OCI-LY1 (cell line): Measurements from ENCODE around the gene CSRNP2.

Source experiments
- H2AFZ ChIP-seq: fragments of 200-600 bp; sonication (generic), shearing (Covaris generic); 2 replicates; pipeline ENCODE4 v1.6.0; 2014; ENCODE audit warnings: antibody characterized with exemption, mild to moderate bottlenecking, low read length
- H3F3A ChIP-seq: fragments of 200-600 bp; sonication (generic), shearing (Covaris generic); 2 replicates; pipeline ENCODE4 v1.6.0; 2014; ENCODE audit warnings: mild to moderate bottlenecking, antibody characterized with exemption, low read length, moderate library complexity; ENCODE audit not compliant: insufficient read depth
- H3K27ac ChIP-seq: fragments of 200-600 bp; sonication (generic); 2 replicates; pipeline ENCODE4 v1.5.1; 2014; ENCODE audit warnings: low read length, mixed run types, mild to moderate bottlenecking, low read depth; ENCODE audit not compliant: poor library complexity, severe bottlenecking
- H3K27me3 ChIP-seq: fragments of 200-600 bp; sonication (generic); 2 replicates; pipeline ENCODE4 v1.6.0; 2014; ENCODE audit warnings: antibody characterized with exemption, mild to moderate bottlenecking, low read length, moderate library complexity; ENCODE audit not compliant: insufficient read depth
- H3K36me3 ChIP-seq: fragments of 200-600 bp; sonication (generic); 2 replicates; pipeline ENCODE4 v1.6.1; 2014; ENCODE audit warnings: mild to moderate bottlenecking, antibody characterized with exemption, low read length, moderate library complexity, mixed read lengths; ENCODE audit not compliant: insufficient read depth
- H3K4me1 ChIP-seq: fragments of 200-600 bp; sonication (generic); 2 replicates; pipeline ENCODE4 v1.5.1; 2014; ENCODE audit warnings: mild to moderate bottlenecking, low read length, moderate library complexity; ENCODE audit not compliant: insufficient read depth, severe bottlenecking
- H3K4me2 ChIP-seq: fragments of 200-600 bp; sonication (generic), shearing (Covaris generic); 2 replicates; pipeline ENCODE4 v1.6.1; 2014; ENCODE audit warnings: low read length
- H3K4me3 ChIP-seq: fragments of 200-600 bp; sonication (generic); 2 replicates; pipeline ENCODE4 v1.5.1; 2014; ENCODE audit warnings: low read length, low read depth, mild to moderate bottlenecking, mixed read lengths; ENCODE audit not compliant: poor library complexity, severe bottlenecking
- H3K79me2 ChIP-seq: fragments of 200-600 bp; shearing (Covaris generic); 2 replicates; pipeline ENCODE4 v1.6.1; 2016; ENCODE audit warnings: mixed run types, low read length, mixed read lengths; ENCODE audit not compliant: insufficient read depth
- H3K9ac ChIP-seq: fragments of 200-600 bp; sonication (generic), shearing (Covaris generic); 2 replicates; pipeline ENCODE4 v1.6.1; 2014; ENCODE audit warnings: mild to moderate bottlenecking, low read length, mixed read lengths
- H3K9me2 ChIP-seq: fragments of 200-600 bp; sonication (generic), shearing (Covaris generic); 2 replicates; pipeline ENCODE4 v1.6.1; 2014; ENCODE audit warnings: low read depth, mild to moderate bottlenecking, low read length, mixed read lengths
- H3K9me3 ChIP-seq: fragments of 200-600 bp; shearing (Covaris generic); 2 replicates; pipeline ENCODE4 v1.6.1; 2014; ENCODE audit warnings: low read length, mixed read lengths
- H4K20me1 ChIP-seq: fragments of 200-600 bp; sonication (generic), shearing (Covaris generic); 2 replicates; pipeline ENCODE4 v1.6.0; 2016; ENCODE audit warnings: mild to moderate bottlenecking, low read length; ENCODE audit not compliant: insufficient read depth
- CTCF ChIP-seq: fragments of 200-600 bp; sonication (generic), shearing (Covaris generic); IDR thresholded peaks from 2 replicates; pipeline ENCODE4 v1.5.1; 2017; ENCODE audit warnings: mild to moderate bottlenecking, antibody characterized with exemption, low read length, moderate library complexity, mixed read lengths
- EZH2 ChIP-seq: fragments of 200-600 bp; sonication (generic), shearing (Covaris generic); IDR thresholded peaks from 2 replicates; pipeline ENCODE4 v1.8.0; 2017; ENCODE audit warnings: borderline replicate concordance, mixed run types, mild to moderate bottlenecking, antibody characterized with exemption, low read length, moderate library complexity, mixed read lengths

CSRNP2 gene, protein sequence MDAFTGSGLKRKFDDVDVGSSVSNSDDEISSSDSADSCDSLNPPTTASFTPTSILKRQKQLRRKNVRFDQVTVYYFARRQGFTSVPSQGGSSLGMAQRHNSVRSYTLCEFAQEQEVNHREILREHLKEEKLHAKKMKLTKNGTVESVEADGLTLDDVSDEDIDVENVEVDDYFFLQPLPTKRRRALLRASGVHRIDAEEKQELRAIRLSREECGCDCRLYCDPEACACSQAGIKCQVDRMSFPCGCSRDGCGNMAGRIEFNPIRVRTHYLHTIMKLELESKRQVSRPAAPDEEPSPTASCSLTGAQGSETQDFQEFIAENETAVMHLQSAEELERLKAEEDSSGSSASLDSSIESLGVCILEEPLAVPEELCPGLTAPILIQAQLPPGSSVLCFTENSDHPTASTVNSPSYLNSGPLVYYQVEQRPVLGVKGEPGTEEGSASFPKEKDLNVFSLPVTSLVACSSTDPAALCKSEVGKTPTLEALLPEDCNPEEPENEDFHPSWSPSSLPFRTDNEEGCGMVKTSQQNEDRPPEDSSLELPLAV

GRCh38 chr12:51083126-51083833 lies at the start of gene CSRNP2:
Gene CSRNP2 (minus strand): TSS chr12:51083596. CDS start chr12:51076561, 7,035 bp downstream.
- no peaks in the 10 kb centered on the region for H4K20me1 ChIP-seq
- peak within 1 kb of the TSS; percentile 25; the same call in 1 of the 2 replicates for H2AFZ ChIP-seq
- TF ChIP-seq CTCF, result no peak; the same call in 1 of the 2 replicates
- TF ChIP-seq EZH2, result no peak
- H3K36me3 ChIP-seq, result no peaks in the 10 kb centered on the region
- H3K9ac ChIP-seq, result peak within 1 kb of the TSS; percentile 80
- no peak within 1 kb of the TSS for H3K27ac ChIP-seq
- H3K9me3 ChIP-seq, result no peaks in the 10 kb centered on the region
- H3K4me3 ChIP-seq, result peak within 1 kb of the TSS; percentile 82
- no peaks in the 10 kb centered on the region for H3F3A ChIP-seq
- H3K79me2 ChIP-seq, result no peaks in the 10 kb centered on the region
- H3K4me2 ChIP-seq, result peak within 1 kb of the TSS; percentile 100
- H3K4me1 ChIP-seq, result peaks cover 14% of the 10 kb centered on the region
- H3K9me2 ChIP-seq, result no peaks in the 10 kb centered on the region
- no peaks in the 10 kb centered on the region for H3K27me3 ChIP-seq

DNA sequence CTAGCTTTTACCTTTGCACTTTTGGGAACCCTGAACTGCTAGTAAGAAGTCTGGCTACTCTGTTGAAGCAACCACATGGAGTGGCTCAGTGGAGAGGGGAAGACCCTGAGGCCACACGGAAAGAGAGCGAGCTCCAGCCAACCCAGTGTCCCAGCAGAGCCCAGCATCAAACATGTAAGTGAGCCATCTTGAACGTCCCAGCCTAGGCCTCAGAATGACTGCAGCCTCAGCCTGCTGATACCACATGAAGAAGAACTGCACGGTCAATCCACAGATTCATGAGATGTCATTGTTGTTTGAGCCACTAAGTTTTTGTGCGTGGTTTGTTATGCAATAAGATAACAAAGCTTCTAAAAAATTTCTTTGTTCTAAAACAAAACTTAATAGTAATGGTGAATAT lies 49.3 kb upstream of the CSRNP2 start:
- Histone ChIP-seq H3K4me1 (peaks cover 5% of the 10 kb centered on the region), H3K27ac (no peak overlapping the region), H3K9ac (no peak overlapping the region), H3K9me2 (no peaks in the 10 kb centered on the region), H3K36me3 (no peaks in the 10 kb centered on the region), H3K4me2 (no peak overlapping the region), H3K27me3 (no peaks in the 10 kb centered on the region), H2AFZ (no peak overlapping the region), H4K20me1 (no peaks in the 10 kb centered on the region), H3K9me3 (no peaks in the 10 kb centered on the region), H3K79me2 (no peaks in the 10 kb centered on the region), H3F3A (no peaks in the 10 kb centered on the region), H3K4me3 (no peak overlapping the region)
- no peak for TF ChIP-seq CTCF
- TF ChIP-seq EZH2, result no peak

DNA sequence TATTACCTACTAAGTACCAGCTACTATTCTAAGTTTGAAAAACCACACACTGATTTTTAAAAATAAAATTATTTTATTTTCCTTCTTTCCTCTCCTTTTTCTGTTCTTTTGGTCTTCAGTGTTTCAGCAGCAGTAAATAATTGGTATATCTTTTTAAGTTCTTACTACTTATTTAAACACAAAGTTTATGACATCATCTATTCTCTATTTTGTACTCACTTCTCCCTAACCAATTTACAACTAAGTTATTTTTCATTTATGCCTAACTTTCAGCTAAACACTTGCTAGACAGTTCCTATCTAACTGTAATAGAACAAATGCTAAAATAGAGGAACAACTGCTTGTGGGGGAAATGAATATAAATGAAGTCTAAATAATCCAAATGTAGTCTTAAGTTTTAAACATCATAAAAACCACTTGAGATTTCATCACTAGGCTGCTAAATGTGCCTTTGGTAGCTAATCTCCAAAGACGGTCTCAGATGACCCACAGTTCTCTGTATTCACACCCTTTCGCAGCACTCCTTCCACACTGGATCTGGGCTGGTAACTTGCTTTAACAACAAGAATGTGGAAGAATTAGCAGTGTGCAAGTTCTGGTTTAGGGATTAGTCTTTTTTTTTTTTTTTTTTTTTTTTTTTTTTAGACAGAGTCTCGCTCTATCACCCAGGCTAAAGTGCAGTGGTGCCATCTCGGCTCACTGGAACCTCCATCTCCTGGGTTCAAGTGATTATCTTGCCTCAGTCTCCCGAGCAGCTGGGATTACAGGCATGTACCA lies 48.5 kb upstream of the CSRNP2 start:
- no peak for TF ChIP-seq EZH2
- TF ChIP-seq CTCF, result no peak

More for the DNA sequence above, 48.5 kb upstream of the CSRNP2 start:
- H3K9me2 ChIP-seq, result no peaks in the 10 kb centered on the region
- H3K4me1 ChIP-seq, result peaks cover 5% of the 10 kb centered on the region
- H3K4me3 ChIP-seq, result no peak overlapping the region
- H3K9me3 ChIP-seq, result no peaks in the 10 kb centered on the region
- H3K27ac ChIP-seq, result no peak overlapping the region
- H2AFZ ChIP-seq, result no peak overlapping the region
- H3F3A ChIP-seq, result no peaks in the 10 kb centered on the region
- H3K4me2 ChIP-seq, result no peak overlapping the region
- H4K20me1 ChIP-seq, result no peaks in the 10 kb centered on the region
- H3K36me3 ChIP-seq, result no peaks in the 10 kb centered on the region
- no peaks in the 10 kb centered on the region for H3K79me2 ChIP-seq
- H3K9ac ChIP-seq, result no peak overlapping the region
- no peaks in the 10 kb centered on the region for H3K27me3 ChIP-seq
